ENCODE measurements around the gene HPSE.

Gene HPSE

DNA sequence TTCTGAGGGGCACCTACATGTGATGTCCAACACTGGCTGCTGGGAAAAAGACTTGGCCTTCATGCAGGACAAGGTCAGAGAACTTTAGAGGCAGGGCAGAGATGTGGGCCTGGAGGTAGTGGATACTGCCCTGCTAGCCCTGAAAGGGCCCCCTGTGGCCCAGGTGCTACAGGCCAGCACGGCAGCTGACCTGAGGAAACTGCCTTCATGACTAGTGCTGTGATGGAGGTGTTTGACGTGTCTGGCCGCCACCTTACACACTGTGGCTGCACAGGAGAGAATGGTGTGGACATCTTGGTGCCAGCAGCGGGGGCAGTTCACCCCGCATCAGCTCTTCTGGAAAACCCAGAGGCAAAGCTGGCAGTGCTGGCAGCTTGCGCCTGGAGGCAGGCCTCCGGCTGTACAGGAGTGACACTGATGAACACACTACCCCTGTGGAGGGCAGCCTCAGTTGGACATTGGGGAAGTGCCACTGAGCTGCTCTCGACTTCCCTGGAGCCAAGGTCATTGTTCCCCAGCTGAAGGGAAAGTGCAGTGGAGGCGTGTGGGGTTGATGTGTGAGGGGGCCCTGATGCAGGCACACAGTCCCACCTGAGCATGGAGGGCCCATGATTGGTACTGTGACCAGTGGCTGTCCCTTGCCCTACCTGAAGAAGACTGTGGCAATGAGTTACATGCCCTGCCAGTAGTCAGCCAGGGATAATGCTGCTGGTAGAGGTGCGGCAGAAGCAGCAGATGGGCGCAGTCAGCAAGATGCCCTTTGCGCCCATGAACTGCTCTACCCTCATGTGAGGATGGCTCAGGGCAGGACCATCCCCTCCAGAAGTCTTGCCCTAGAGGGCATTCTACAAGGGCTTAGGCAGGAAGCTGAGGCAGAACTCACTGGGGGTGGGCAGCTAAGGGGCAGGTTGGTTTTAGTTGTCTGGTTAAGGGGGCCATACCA, 87.0 kb downstream of the HPSE start:
- DNase-seq (ENCODE audit: low read depth), result no peak
